ENCODE measurements around the gene SREK1IP1. TPM values are rescaled to one million over a fixed set of nuclear protein-coding genes. Genes with fewer than 3 reads are reported as not detected.

SREK1IP1 gene
- 3.3 and 29.4 TPM in 2 replicates for total RNA-seq (2014; rRNA removed; shearing (Covaris generic); ENCODE audit: low replicate concordance)

GRCh38 chr5:64768358-64769312, at the start of gene SREK1IP1, which contains the start of gene CWC27:
Gene SREK1IP1 (minus strand): TSS chr5:64768691. CDS start chr5:64768517, 174 bp downstream.
Gene CWC27 (plus strand): TSS chr5:64768930. CDS start chr5:64769147, 217 bp downstream.
- H4K20me1 ChIP-seq (ENCODE audit: insufficient read depth, low read depth, low read length): no peaks in the 10 kb centered on the region
- peak; percentile 96 for DNase-seq

GRCh38 chr5:64818245-64818644, 49.8 kb upstream of the SREK1IP1 start:
- no peak overlapping the region for H2AFZ ChIP-seq (ENCODE audit: low read length)
- H3K79me2 ChIP-seq (ENCODE audit: low read length): peaks cover 7% of the 10 kb centered on the region; the same call in 1 of the 2 replicates
- H3K27me3 ChIP-seq (ENCODE audit: low read length): no peaks in the 10 kb centered on the region
- no peak overlapping the region for H3K9ac ChIP-seq (ENCODE audit: low read length)
- H3K4me2 ChIP-seq (ENCODE audit: low read depth, low read length, poor library complexity, severe bottlenecking): no peak overlapping the region
- no peaks in the 10 kb centered on the region for H4K20me1 ChIP-seq (ENCODE audit: insufficient read depth, low read depth, low read length)
- H3K9me2 ChIP-seq (replicated peaks; ENCODE audit: insufficient read depth, low read length): no peaks in the 10 kb centered on the region
- no peak for DNase-seq
- H3K4me3 ChIP-seq (ENCODE audit: low read length): no peak overlapping the region
- H3K9me3 ChIP-seq (ENCODE audit: low read length): no peaks in the 10 kb centered on the region
- H3K4me1 ChIP-seq (ENCODE audit: low read length): no peaks in the 10 kb centered on the region
- H3K27ac ChIP-seq (ENCODE audit: low read length): no peak overlapping the region
- no peaks in the 10 kb centered on the region for H3K36me3 ChIP-seq (ENCODE audit: insufficient read depth, low read length)

More at GRCh38 chr5:64768358-64769312, at the start of gene SREK1IP1, which contains the start of gene CWC27:
- Histone ChIP-seq H3K9ac (ENCODE audit: low read length) (peak within 1 kb of the TSS; percentile 87), H3K27me3 (ENCODE audit: low read length) (no peaks in the 10 kb centered on the region), H3K27ac (ENCODE audit: low read length) (peak within 1 kb of the TSS; percentile 71), H3K36me3 (ENCODE audit: insufficient read depth, low read length) (peaks cover 28% of the 10 kb centered on the region; the same call in 1 of the 2 replicates), H3K9me2 (replicated peaks; ENCODE audit: insufficient read depth, low read length) (no peaks in the 10 kb centered on the region), H3K4me3 (ENCODE audit: low read length) (peak within 1 kb of the TSS; percentile 81), H2AFZ (ENCODE audit: low read length) (peak within 1 kb of the TSS; percentile 38), H3K9me3 (ENCODE audit: low read length) (no peaks in the 10 kb centered on the region), H3K79me2 (ENCODE audit: low read length) (peaks cover 94% of the 10 kb centered on the region), H3K4me1 (ENCODE audit: low read length) (peaks cover 56% of the 10 kb centered on the region), H3K4me2 (ENCODE audit: low read depth, low read length, poor library complexity, severe bottlenecking) (peak within 1 kb of the TSS; percentile 94)

GRCh38 chr5:64814073-64814472, 45.6 kb upstream of the SREK1IP1 start:
- H3K4me1 ChIP-seq (ENCODE audit: low read length): no peaks in the 10 kb centered on the region
- no peak overlapping the region for H2AFZ ChIP-seq (ENCODE audit: low read length)
- no peak for DNase-seq
- H3K4me3 ChIP-seq (ENCODE audit: low read length): no peak overlapping the region
- no peak overlapping the region for H3K4me2 ChIP-seq (ENCODE audit: low read depth, low read length, poor library complexity, severe bottlenecking)
- H4K20me1 ChIP-seq (ENCODE audit: insufficient read depth, low read depth, low read length): no peaks in the 10 kb centered on the region
- H3K27ac ChIP-seq (ENCODE audit: low read length): no peak overlapping the region
- peaks cover 11% of the 10 kb centered on the region for H3K79me2 ChIP-seq (ENCODE audit: low read length)
- no peaks in the 10 kb centered on the region for H3K9me2 ChIP-seq (replicated peaks; ENCODE audit: insufficient read depth, low read length)
- no peaks in the 10 kb centered on the region for H3K36me3 ChIP-seq (ENCODE audit: insufficient read depth, low read length)
- H3K9ac ChIP-seq (ENCODE audit: low read length): no peak overlapping the region
- H3K9me3 ChIP-seq (ENCODE audit: low read length): no peaks in the 10 kb centered on the region
- no peaks in the 10 kb centered on the region for H3K27me3 ChIP-seq (ENCODE audit: low read length)

GRCh38 chr5:64811050-64811640, 42.7 kb upstream of the SREK1IP1 start:
- H2AFZ ChIP-seq (ENCODE audit: low read length): no peak overlapping the region
- no peak overlapping the region for H3K9ac ChIP-seq (ENCODE audit: low read length)
- no peaks in the 10 kb centered on the region for H3K9me3 ChIP-seq (ENCODE audit: low read length)
- H3K27ac ChIP-seq (ENCODE audit: low read length): no peak overlapping the region
- H3K36me3 ChIP-seq (ENCODE audit: insufficient read depth, low read length): 0 out of 2 replicates have a peak, but pooled peaks cover 4% of the 10 kb centered on the region
- H3K9me2 ChIP-seq (replicated peaks; ENCODE audit: insufficient read depth, low read length): no peaks in the 10 kb centered on the region
- peak; percentile 72 for DNase-seq
- no peaks in the 10 kb centered on the region for H3K27me3 ChIP-seq (ENCODE audit: low read length)
- no peak overlapping the region for H3K4me3 ChIP-seq (ENCODE audit: low read length)
- H3K4me2 ChIP-seq (ENCODE audit: low read depth, low read length, poor library complexity, severe bottlenecking): no peak overlapping the region
- H3K4me1 ChIP-seq (ENCODE audit: low read length): no peaks in the 10 kb centered on the region
- H3K79me2 ChIP-seq (ENCODE audit: low read length): peaks cover 7% of the 10 kb centered on the region; the same call in 1 of the 2 replicates
- H4K20me1 ChIP-seq (ENCODE audit: insufficient read depth, low read depth, low read length): no peaks in the 10 kb centered on the region

GRCh38 chr5:64807520-64807919, 39.0 kb upstream of the SREK1IP1 start:
- no peak overlapping the region for H3K4me3 ChIP-seq (ENCODE audit: low read length)
- H4K20me1 ChIP-seq (ENCODE audit: insufficient read depth, low read depth, low read length): no peaks in the 10 kb centered on the region
- H3K4me1 ChIP-seq (ENCODE audit: low read length): no peaks in the 10 kb centered on the region
- no peaks in the 10 kb centered on the region; the same call in 1 of the 2 replicates for H3K9me2 ChIP-seq (replicated peaks; ENCODE audit: insufficient read depth, low read length)
- H3K9ac ChIP-seq (ENCODE audit: low read length): no peak overlapping the region
- H3K27ac ChIP-seq (ENCODE audit: low read length): no peak overlapping the region
- H3K9me3 ChIP-seq (ENCODE audit: low read length): no peaks in the 10 kb centered on the region
- no peak overlapping the region for H2AFZ ChIP-seq (ENCODE audit: low read length)
- H3K27me3 ChIP-seq (ENCODE audit: low read length): no peaks in the 10 kb centered on the region
- H3K4me2 ChIP-seq (ENCODE audit: low read depth, low read length, poor library complexity, severe bottlenecking): no peak overlapping the region
- peaks cover 10% of the 10 kb centered on the region; the same call in 1 of the 2 replicates for H3K36me3 ChIP-seq (ENCODE audit: insufficient read depth, low read length)
- peaks cover 4% of the 10 kb centered on the region; the same call in 1 of the 2 replicates for H3K79me2 ChIP-seq (ENCODE audit: low read length)
- no peak for DNase-seq

- Histone ChIP-seq H4K20me1 (ENCODE audit: insufficient read depth, low read depth, low read length) (no peaks in the 10 kb centered on the region), H3K4me1 (ENCODE audit: low read length) (no peaks in the 10 kb centered on the region), H3K79me2 (ENCODE audit: low read length) (0 out of 2 replicates have a peak, but pooled peaks cover 1% of the 10 kb centered on the region), H2AFZ (ENCODE audit: low read length) (no peak overlapping the region), H3K36me3 (ENCODE audit: insufficient read depth, low read length) (peaks cover 10% of the 10 kb centered on the region; the same call in 1 of the 2 replicates), H3K27me3 (ENCODE audit: low read length) (no peaks in the 10 kb centered on the region), H3K4me3 (ENCODE audit: low read length) (no peak overlapping the region), H3K27ac (ENCODE audit: low read length) (no peak overlapping the region), H3K9ac (ENCODE audit: low read length) (no peak overlapping the region), H3K9me2 (replicated peaks; ENCODE audit: insufficient read depth, low read length) (no peaks in the 10 kb centered on the region; the same call in 1 of the 2 replicates), H3K4me2 (ENCODE audit: low read depth, low read length, poor library complexity, severe bottlenecking) (no peak overlapping the region), H3K9me3 (ENCODE audit: low read length) (no peaks in the 10 kb centered on the region)
- no peak for DNase-seq
Observed at GRCh38 chr5:64806537-64806936, 38.0 kb upstream of the SREK1IP1 start.

GRCh38 chr5:64800926-64801325, 32.4 kb upstream of the SREK1IP1 start:
- H3K4me2 ChIP-seq (ENCODE audit: low read depth, low read length, poor library complexity, severe bottlenecking): no peak overlapping the region
- no peak overlapping the region for H2AFZ ChIP-seq (ENCODE audit: low read length)
- no peaks in the 10 kb centered on the region for H4K20me1 ChIP-seq (ENCODE audit: insufficient read depth, low read depth, low read length)
- no peaks in the 10 kb centered on the region for H3K27me3 ChIP-seq (ENCODE audit: low read length)
- H3K9me3 ChIP-seq (ENCODE audit: low read length): no peaks in the 10 kb centered on the region
- no peaks in the 10 kb centered on the region; the same call in 1 of the 2 replicates for H3K9me2 ChIP-seq (replicated peaks; ENCODE audit: insufficient read depth, low read length)
- no peaks in the 10 kb centered on the region for H3K4me1 ChIP-seq (ENCODE audit: low read length)
- H3K79me2 ChIP-seq (ENCODE audit: low read length): no peaks in the 10 kb centered on the region
- no peak overlapping the region for H3K9ac ChIP-seq (ENCODE audit: low read length)
- no peak overlapping the region for H3K27ac ChIP-seq (ENCODE audit: low read length)
- H3K36me3 ChIP-seq (ENCODE audit: insufficient read depth, low read length): peaks cover 8% of the 10 kb centered on the region; the same call in 1 of the 2 replicates
- DNase-seq: no peak
- no peak overlapping the region for H3K4me3 ChIP-seq (ENCODE audit: low read length)

GRCh38 chr5:64796301-64796700, 27.8 kb upstream of the SREK1IP1 start:
- Histone ChIP-seq H3K9me3 (ENCODE audit: low read length) (no peaks in the 10 kb centered on the region), H3K4me2 (ENCODE audit: low read depth, low read length, poor library complexity, severe bottlenecking) (no peak overlapping the region), H3K27ac (ENCODE audit: low read length) (no peak overlapping the region), H3K27me3 (ENCODE audit: low read length) (no peaks in the 10 kb centered on the region), H4K20me1 (ENCODE audit: insufficient read depth, low read depth, low read length) (no peaks in the 10 kb centered on the region), H3K79me2 (ENCODE audit: low read length) (0 out of 2 replicates have a peak, but pooled peaks cover 3% of the 10 kb centered on the region), H2AFZ (ENCODE audit: low read length) (no peak overlapping the region), H3K36me3 (ENCODE audit: insufficient read depth, low read length) (peaks cover 13% of the 10 kb centered on the region; the same call in 1 of the 2 replicates), H3K9ac (ENCODE audit: low read length) (no peak overlapping the region), H3K4me3 (ENCODE audit: low read length) (no peak overlapping the region), H3K9me2 (replicated peaks; ENCODE audit: insufficient read depth, low read length) (no peaks in the 10 kb centered on the region), H3K4me1 (ENCODE audit: low read length) (no peaks in the 10 kb centered on the region)
- DNase-seq: no peak
